Astrocyte of the hippocampus (primary cell): Measurements from ENCODE around the gene CALML3.

Source experiments
- DNase-seq: peaks from one replicate; pipeline ENCODE4 v3.0.0; 2011; ENCODE audit warnings: low read depth, low spot score

The CALML3 gene

DNA sequence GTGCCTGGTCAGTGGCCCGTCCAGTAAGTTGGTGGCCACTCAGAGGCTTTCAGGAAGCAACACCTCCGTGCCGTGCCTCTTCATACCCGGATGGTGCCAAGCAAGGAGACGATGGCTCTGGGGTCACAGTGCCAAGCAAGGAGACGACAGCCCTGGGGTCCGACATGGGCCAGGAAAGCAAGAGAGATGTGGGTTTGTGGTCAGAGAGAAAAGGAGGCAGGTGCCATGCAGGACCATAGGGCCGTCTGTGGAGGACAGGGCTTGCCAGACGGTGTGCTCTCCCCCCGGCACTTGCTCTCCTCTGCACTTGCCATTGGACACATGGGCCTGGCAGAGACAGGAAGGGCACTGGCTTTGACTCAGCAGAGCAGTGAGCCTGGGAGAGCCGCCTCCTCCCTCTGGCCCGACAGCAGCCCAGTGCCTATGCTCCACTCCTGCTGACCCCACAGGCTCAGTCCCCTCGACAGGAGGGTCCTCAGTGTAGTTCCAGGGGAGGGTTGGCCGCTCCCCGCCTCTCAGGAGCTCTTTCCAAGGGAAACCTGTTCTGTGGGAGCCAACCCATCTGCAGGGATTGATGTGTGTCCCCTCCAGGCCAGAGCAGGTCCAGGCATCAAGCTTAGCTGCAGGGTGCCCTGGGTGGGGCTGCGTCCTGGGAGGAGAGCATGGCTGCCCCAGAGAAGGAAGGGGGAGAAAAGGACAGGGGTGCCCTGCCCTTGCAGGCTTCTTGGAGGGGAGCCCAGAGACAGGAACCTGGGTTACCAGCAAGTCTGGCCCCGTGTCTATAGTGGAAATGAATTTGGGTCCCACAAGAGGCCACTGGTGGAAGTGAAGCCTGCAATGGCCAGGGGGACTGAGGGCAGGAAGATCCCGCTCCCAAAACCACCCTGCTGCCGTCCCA lies 17.8 kb upstream of the CALML3 start:
- no peak for DNase-seq

DNA sequence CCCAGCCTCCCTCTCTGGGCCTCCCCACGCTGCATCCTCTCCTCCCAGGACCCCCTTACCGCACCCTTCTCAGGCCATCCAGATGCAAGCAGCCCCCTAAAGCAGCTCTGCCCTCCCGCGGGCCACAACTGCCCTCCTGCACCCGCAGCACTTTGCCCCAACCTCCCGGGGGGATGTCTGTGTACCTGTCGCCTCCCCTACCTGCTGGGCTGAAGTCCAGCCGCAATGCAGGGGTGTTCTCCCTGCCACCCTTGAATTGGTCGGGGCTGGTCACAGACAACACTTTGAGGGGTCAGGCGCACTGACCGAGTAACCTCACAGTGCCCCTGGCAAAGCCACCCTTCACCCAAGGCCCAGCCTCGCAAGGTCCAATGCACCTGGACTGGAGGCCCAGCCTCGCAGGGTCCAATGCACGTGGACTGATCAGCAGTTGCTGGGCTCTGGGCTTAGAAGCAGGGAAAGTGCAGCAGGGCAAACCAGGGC lies 17.1 kb upstream of the CALML3 start:
- no peak for DNase-seq

DNA sequence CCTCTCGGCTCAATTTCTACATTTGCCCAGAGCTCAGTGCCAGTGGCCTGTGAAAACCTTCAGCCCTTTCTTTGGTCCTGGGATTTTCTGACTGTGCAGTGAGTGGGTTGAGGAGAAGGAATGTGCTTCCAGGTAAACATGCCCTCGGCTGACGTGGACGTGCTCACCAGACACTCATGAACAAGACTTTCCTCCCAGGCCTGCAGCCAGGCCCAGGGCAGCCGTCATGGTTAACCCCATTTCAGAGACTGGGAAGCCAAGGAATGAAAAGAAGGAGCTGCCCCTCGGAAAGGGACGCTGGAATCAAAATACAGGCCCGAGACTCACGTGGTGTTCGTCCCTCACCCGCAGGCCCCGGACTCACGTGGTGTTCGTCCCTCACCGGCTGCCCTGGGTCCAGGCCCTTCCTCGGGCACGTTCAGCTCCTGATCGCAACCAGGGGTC lies 16.6 kb upstream of the CALML3 start:
- no peak for DNase-seq

DNA sequence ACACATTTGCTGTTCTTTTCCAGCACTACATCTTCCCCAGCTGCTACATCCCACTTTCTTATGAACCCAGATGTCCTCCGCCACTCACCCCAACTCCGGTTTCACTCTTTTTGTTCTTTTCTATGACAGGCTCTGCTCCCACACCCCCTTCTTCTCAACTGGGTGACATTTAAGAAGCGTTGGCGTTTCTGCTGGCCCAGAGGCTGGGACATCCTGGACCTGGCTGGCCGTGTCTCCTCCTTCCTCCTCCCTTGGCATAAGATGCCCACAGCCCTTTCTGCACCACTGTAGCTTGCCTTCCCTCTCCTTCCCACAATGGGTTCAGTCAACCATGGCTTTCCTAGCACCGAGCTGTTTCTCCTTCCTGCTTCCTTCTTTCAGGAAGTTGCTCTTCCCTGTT lies 16.0 kb upstream of the CALML3 start:
- DNase-seq = no peak

DNA sequence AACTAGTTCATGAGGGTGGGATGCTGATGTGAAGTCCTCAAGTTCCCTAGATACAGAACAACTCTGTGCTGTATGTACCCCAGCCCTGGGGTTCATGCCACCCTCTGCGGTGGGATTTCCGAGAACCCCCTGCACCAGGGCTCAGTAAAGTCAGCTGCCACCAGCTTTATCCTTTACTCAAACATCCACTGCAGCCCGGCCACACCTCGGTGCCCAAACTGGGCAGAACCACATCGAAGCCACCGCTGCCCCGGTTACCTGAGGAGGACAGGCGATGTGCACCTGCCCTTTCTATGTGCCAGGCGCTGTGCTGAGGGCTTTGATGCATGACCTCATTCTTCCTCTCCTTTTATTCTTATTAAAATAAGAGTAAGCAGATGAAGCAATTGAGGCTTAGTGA lies 15.5 kb upstream of the CALML3 start:
- DNase-seq = no peak

DNA sequence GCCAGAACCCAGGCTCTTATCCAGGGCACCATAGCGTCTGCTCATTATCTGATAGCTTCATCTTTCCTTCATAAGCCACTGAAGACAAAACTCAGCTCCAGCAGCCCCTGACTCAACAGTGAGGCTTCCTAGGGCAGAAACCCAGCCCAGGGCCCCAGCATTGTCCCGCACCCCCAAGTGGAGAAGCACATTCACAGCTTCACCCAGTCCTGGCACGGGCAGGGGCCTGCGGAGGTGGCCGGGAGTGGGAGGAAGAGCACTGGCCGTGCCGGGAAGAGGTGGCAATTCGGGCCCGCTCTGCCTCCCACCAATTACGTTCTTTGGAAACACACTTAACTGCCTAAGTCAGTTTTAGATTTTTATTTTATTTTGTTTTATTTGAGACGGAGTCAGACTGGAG lies 15.1 kb upstream of the CALML3 start:
- DNase-seq = no peak

DNA sequence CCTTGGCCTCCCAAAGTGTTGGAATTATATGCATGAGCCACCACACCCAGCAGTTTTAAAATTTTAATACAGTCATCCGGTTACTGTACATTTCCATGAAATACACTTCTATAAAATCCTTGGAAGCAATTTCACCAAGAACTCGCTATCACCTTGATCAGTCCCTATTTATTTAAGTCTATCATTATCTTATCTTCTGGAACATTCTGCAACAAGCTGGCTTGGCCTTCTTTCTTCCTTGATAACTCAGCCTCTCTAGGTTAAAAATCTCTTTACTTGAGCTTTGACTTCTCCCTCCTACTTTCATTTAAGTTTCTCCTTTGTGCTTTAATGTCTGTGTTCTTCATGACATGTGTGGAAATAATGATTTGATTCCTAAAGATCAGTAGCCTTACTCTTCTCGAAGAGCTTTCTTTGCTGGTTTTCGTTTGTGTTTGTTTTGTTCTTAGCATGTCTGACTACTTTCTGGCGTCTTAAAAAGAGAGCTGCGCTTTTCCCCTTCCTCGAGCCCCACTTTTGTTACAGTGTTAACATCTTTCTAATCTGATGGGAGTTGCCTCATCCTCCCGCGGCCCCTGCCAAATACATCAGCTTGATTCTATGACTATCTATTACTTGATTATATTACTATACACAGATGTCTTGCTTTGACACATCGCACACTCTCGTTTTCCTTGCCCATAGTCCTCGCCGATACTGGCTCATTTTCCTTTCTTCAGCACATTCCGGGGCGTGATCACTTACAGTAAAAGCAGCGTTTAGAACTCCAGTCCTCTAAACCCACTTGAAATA lies 14.3 kb upstream of the CALML3 start:
- no peak for DNase-seq

DNA sequence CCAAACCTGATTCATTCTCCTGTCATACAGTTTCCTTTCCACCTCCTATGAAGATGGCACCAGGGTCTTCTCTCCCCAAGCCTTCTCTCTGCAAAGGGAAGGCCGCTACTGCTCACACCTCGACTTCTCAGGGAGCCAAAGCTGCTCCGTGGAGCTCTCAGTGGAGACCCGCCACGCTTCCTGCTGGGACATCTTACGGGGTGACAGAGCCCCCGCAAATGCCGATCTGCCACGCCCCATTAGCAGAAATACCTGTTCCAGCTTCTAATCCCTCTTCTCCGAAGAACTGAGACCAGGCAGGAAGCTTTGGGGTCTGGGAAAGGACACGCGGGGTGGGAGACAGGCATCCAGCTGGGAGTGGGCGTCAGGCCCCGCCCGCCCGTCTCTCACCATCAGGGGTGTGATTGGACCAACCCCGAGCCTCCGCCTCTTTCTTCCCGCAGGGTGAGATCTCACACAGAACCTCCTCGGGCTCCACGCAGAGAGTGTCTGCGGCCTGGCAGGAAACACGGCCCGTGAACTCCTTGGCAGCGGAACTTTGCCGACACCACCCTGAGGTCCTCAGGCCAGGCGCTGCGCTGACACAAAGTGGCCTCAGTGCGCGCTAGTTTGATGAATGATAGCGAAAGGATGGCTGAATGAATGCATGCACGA lies 13.4 kb upstream of the CALML3 start:
- no peak for DNase-seq

DNA sequence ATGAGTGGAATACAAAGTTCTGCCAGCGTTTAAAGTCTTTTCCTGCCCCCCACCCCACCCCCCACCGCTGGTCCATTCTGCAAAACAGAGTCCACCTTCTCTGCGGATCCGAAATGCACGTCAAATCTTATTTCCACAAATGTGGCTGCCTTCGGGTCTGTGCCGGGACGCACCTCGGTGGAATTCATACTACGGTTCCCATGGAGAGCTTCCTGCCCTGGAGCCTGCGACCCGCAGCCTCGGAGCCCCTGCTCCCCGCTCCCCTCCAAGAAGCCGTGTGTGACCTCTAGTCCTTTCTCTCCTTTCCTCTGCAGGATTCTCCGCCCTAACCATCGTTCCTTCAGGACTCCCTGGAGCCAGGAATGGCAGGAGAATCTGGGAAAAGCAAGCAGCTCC lies 12.9 kb upstream of the CALML3 start:
- no peak for DNase-seq

DNA sequence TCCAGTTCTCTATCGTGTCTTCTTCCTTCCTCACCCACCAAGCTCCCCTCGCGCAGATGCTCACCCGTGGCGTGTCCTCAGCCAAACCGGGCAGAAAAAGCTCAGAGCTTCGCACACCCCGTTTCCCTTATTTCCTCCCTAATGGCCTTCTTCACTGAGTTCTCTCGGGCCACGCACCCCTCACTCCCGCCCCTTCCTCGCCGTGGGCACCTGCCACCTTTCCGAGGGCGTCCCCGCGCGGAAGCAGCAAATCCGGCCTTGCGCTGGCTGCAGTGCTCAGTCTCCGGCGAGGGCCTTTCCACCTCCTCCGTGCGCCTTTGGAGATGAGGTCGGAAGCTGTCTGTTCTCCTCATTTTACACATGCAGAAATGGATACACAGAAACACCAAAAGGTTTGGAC lies 12.4 kb upstream of the CALML3 start:
- no peak for DNase-seq

DNA sequence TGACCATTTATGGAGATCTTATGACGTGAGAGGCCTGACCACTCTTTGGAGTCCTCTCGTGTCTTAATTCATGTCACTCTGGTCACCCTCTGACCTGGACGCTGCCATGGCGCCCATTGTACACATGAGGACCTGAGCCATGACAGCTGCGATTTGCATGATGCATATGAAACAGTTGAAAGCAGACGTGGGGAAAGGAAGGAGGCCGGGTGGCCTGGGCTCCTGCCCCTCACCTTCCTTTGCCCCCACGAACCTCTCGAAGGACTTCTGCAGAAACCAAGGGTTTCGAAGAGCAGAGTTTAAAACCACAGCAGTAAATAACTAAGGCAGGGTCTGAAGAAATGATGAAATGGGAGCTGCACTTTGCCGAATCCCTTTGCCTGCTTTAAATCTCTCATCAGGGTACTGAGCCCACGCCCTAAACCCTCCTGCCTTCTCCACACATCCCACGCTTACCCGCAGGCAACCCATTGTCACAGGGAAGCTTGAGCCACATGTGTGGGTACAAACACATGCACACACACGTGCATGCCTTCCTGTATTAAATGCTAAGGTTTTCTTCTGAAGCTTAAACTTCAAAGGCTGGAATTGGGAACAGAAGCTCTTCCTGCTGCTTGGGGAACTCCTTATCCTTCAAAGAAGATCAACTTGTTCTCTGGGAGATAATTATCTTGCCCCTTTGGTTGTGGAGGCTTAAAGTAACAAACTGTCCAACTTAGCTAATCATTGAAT lies 11.7 kb upstream of the CALML3 start:
- no peak for DNase-seq

DNA sequence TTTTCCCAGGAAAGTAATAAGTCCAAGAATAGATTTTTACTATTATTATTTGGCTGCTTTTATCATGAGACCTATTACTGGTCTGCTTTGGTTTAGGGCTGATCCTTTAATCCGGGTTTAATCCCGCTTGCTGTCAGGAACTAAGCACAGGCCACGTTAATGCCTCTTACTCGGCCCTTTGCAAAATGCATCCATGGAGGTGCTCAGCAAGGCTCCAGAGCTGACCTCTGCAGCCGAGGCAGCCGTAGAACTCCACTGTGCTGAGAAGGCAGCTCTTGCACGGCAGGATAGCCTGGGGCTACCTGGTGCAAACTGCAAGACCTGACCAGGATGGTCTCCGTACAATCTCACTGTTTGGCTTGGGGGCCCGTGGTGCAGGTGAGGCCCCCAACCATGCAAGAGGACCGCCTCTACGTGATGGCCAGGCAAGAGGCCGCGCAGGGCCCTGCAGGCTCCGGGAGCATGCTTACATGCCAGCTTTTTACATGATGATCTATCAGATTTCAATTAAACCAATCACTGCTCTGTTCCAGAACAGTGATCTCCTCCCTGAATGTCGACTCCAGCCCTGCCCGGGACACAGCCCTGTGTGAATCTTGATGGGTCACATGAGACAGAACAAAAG lies 10.4 kb upstream of the CALML3 start:
- DNase-seq = no peak

DNA sequence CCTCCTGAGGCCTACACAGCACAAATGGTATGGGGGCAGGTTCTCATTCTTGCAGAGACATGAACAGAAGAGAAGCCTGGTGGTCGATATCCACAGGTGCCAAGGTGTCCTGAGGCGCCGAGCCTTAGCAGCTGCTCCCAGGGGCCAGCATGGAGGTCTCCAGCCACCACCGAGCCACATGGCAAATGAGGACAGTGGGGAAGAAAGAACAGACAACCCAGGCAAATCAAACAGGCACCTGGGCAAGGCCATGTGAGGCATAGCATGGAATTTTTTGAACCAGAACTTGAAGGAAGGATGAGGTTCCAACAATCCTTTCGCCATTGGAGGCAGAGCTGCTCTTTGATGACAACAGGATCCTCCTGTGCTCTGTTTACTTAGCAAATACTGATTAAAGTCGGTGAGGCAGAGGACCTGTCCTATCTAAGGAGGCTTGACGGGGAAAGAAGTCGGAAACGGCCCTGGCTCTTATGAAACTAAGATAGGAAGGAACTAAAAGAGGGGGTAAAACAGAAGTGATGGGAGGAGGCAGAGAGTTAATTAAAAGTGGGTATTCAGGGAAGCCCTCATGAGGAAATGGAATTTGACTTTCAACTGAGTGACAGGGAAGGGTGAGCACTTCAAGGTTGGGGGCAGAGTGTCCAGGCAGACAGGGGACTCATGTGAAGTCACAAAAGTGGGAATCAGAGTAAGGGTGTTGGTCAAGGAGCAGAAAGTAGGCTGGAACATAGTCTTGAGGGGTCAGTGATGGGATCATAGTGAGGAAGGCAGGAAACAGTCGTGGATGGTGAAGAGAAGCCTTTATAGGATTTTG lies 8.6 kb upstream of the CALML3 start:
- DNase-seq = no peak

DNA sequence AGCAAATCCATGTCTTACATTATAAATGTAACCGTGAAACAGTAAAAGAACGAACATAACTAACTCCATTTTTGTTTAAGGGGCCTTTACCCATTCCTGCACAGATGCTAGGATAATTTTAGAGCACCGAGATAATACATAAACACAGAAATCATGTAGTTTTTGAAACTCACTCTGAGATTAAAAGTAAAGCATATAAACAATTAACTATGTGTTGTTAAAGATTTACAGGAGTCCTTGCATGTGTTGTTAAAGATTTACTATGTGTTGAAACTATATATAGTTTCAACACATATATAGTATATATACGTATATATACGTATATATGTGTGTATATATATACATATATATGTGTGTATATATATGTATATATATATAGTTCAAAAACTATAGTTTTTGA lies 7.2 kb upstream of the CALML3 start:
- DNase-seq = no peak

DNA sequence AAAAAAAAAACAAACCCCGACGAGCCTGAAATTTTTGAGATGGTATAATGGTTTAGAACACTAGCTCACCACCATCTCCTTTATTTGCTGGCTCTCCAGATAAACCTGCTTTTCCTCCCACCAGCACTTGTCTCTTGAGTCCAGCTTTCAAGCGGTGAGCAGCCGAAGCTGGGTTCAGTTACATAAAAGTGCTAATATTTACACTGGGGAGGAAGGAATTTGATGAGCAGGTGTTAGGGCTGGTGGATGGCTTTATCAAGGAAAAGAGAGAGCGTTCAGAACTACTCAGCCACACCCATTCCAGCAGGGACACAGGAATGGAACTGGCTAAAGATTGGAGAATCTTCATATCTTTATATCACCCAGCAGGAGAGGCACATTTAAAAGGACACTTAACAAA lies 6.6 kb upstream of the CALML3 start:
- DNase-seq = no peak

DNA sequence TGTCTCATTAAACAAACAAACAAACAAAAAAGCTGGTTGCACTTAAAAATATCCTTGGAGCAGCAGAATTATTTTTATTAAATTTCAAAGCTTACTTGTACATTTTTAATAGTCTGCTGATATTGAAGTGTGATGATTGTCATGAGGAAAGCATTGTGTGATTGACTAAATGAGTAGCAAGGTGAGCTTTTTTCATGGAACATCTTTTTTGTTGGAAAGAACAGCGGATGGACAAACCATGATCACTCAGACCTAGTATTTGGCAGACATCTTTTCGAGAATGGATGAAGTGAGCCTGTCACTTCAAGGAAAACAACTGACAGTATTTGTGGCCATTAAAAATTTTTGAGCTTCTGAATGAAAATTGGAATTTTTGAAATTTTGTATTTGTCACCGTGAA lies 5.7 kb upstream of the CALML3 start:
- no peak for DNase-seq

DNA sequence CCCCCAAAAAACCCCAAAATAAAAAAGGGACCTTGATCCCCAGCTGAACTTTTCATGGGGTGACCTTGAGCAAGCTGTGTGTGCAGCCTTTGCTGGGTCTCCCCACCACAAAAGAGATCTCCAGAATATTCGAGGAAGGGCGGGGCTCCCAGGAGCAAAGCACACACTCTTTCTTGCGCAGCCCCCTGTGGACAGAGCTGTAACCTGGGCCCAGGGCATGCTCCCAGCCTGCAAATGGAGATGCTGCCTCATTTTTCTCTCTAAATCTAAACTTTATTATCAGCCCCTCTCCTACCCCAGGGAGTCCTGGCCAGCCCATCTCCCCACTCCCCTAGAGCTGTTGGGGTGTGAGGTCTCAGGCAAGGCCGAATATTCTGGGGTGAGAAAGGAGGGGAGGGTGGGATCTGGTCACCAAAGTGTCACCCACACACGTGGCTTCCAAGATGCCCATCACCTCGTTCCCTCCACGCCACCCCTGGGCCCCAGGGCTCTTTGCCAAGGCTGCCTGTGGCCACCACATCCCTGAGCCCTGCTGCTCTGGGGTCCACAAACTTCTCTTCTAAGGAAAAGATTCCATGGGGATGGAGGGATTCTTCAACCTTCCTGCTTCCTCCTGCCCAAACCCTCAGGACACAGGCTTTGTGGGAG lies 1.7 kb upstream of the CALML3 start:
- DNase-seq = no peak

DNA sequence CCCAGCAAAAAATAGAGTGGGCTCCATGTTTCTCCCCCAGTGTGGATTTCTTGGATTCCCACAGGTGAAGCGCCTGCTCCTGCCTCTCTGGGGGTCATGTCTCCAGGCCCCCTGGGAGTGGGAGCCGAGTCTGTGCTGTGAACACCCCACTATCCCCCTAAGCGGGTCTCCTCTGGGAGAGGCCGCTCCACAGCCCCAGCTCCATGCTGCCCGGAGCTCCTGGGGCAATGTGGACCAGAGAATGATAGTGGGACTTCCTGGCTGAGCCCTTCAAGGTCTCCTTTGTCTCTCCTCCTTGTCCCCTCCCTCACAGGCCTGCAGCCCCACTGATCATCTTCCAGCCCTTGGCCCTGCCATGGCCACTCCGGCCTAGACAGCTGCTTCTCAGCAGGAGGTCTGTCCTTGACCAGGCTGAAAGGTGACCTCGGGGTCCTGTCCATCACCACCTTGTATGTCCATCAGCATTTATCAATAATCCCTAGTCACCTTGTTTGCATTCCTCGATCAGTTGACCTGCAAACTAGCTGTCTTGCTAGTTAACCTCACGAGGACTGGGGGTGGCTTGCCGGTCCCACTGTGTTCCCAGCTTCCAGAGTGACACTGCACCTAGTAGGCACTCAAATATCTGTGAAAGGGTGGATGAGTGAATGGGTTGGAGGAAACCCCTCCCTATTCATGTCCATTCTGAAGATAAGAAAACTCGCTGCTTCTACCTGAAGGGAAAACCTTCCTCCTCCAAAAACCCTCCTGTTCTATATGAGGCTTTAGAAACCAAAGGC lies 776 bp upstream of the CALML3 start:
- DNase-seq = no peak
